ENCODE results near the gene SH3GLB1. TPM values are rescaled to one million over a fixed set of nuclear protein-coding genes. Genes with fewer than 3 reads are reported as not detected.
A peak's percentile ranks its signal among the peaks of the same experiment; 100 is the strongest.
"Not testable (repeated sequence)": the region's sequence is repeated elsewhere in the genome, so short reads cannot be mapped to it uniquely, and the experiment has no call there.

Gene SH3GLB1
- 48.5 and 50.0 TPM in 2 replicates for total RNA-seq
- long read RNA-seq, full-length matches to known transcripts, result 99 of 120 reads
- long read RNA-seq, partial matches to known transcripts, result 5 of 120 reads
- long read RNA-seq, other reads (novel, unspliced or antisense), result 16 of 120 reads

GRCh38 chr1:86704458-86704971, at the start of gene SH3GLB1:
SH3GLB1 (plus strand) TSS chr1:86704576; CDS start chr1:86704900, 324 bp downstream.
- Mint-ChIP-seq H3K9me3 (ENCODE audit: low read depth) (no peaks in the 10 kb centered on the region), H3K4me1 (ENCODE audit: low read depth) (peaks cover 19% of the 10 kb centered on the region), H3K4me3 (ENCODE audit: low read depth) (peak within 1 kb of the TSS; percentile 93), H3K36me3 (ENCODE audit: insufficient read depth) (peaks cover 3% of the 10 kb centered on the region), H3K27me3 (peaks cover 3% of the 10 kb centered on the region), H3K27ac (peak within 1 kb of the TSS; percentile 98)
- TF ChIP-seq CTCF (IDR thresholded peaks at IDR 0.05; ENCODE audit: unreplicated experiment), result peak; percentile 94
- DNase-seq (ENCODE audit: low spot score, unreplicated experiment), result peak; percentile 87

- not testable (repeated sequence) for H3K4me3 Mint-ChIP-seq (ENCODE audit: low read depth); DNase-seq (ENCODE audit: low spot score, unreplicated experiment); H3K9me3 Mint-ChIP-seq (ENCODE audit: low read depth); H3K36me3 Mint-ChIP-seq (ENCODE audit: insufficient read depth); H3K27me3 Mint-ChIP-seq; H3K4me1 Mint-ChIP-seq (ENCODE audit: low read depth)
- peak overlapping the region; percentile 26 for H3K27ac Mint-ChIP-seq
Observed at GRCh38 chr1:86658381-86658780, 46.0 kb upstream of the SH3GLB1 start.

DNA sequence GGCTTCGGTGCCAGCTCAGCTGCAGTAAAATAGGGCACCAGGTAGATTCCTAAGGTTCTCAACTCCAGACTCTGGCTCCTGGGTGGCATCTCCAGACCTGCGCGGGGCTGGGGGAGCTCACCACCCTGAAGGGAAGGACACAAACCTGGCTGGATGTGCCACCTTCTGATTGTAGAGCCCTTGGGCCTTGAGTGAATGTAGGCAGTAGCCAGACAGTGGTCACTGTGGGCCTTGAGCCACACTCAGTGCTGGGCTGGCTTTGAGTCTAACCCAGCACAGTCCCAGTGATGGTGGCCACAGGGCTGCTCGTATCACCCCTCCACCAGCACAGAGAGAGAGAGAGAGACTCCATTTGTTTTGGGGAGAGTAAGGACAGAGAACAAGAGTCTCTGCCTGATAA, 38.0 kb upstream of the SH3GLB1 start:
- no peak for TF ChIP-seq CTCF (IDR thresholded peaks at IDR 0.05; ENCODE audit: unreplicated experiment)
- H3K4me1 Mint-ChIP-seq (ENCODE audit: low read depth), result no peaks in the 10 kb centered on the region
- H3K36me3 Mint-ChIP-seq (ENCODE audit: insufficient read depth), result no peaks in the 10 kb centered on the region
- H3K4me3 Mint-ChIP-seq (ENCODE audit: low read depth), result no peak overlapping the region
- H3K27me3 Mint-ChIP-seq, result no peaks in the 10 kb centered on the region
- no peak for DNase-seq (ENCODE audit: low spot score, unreplicated experiment)
- no peak overlapping the region for H3K27ac Mint-ChIP-seq
- peaks cover 15% of the 10 kb centered on the region for H3K9me3 Mint-ChIP-seq (ENCODE audit: low read depth)

DNA sequence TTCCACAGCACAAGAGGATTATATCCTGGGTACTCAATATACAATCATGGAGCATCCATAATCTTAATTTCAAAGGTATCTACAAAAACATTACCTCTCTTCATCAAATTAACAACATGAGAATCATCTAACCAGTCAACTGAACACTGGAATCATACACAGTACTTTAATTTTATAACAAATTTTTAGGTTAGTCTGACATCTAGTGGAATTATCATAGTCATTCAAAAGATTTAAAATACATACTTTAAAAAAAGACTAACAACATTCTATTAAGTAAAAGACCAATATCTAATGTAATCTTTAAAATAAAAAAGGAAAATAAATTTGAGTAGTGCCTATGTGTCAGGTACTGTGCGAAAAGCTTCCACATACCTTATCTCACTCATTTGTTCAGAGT, 16.8 kb upstream of the SH3GLB1 start:
- no peak for DNase-seq (ENCODE audit: low spot score, unreplicated experiment)
- H3K9me3 Mint-ChIP-seq (ENCODE audit: low read depth), result no peaks in the 10 kb centered on the region
- no peak overlapping the region for H3K4me3 Mint-ChIP-seq (ENCODE audit: low read depth)
- TF ChIP-seq CTCF (IDR thresholded peaks at IDR 0.05; ENCODE audit: unreplicated experiment), result no peak
- no peaks in the 10 kb centered on the region for H3K4me1 Mint-ChIP-seq (ENCODE audit: low read depth)
- H3K27ac Mint-ChIP-seq, result no peak overlapping the region
- no peaks in the 10 kb centered on the region for H3K36me3 Mint-ChIP-seq (ENCODE audit: insufficient read depth)
- no peaks in the 10 kb centered on the region for H3K27me3 Mint-ChIP-seq

DNA sequence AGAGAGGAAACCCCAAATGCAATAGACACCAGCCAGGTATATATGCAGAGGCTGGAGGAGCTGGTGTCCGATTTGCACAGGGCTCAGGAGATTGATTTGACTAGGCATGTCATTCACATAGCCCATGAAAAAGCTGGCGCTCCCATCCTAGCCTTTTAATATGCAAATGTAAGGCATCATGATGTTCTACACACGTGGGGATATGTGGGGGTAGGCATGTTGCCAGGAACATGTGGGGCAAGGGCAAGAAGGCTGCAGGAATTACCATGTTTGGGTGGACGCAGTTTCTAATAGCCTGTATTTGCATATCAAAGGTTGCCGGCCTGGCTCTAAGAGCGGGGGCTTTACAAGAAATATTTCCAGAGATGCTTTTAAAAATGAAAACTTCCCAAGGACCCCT, 11.7 kb upstream of the SH3GLB1 start:
- no peak for DNase-seq (ENCODE audit: low spot score, unreplicated experiment)
- Mint-ChIP-seq H3K4me3 (ENCODE audit: low read depth) (no peak overlapping the region), H3K9me3 (ENCODE audit: low read depth) (no peaks in the 10 kb centered on the region), H3K36me3 (ENCODE audit: insufficient read depth) (no peaks in the 10 kb centered on the region), H3K27ac (no peak overlapping the region), H3K4me1 (ENCODE audit: low read depth) (peaks cover 4% of the 10 kb centered on the region), H3K27me3 (no peaks in the 10 kb centered on the region)
- TF ChIP-seq CTCF (IDR thresholded peaks at IDR 0.05; ENCODE audit: unreplicated experiment), result no peak

- H3K36me3 Mint-ChIP-seq (ENCODE audit: insufficient read depth), result no peaks in the 10 kb centered on the region
- H3K9me3 Mint-ChIP-seq (ENCODE audit: low read depth), result no peaks in the 10 kb centered on the region
- H3K27ac Mint-ChIP-seq, result no peak overlapping the region
- H3K27me3 Mint-ChIP-seq, result no peaks in the 10 kb centered on the region
- H3K4me3 Mint-ChIP-seq (ENCODE audit: low read depth), result no peak overlapping the region
- H3K4me1 Mint-ChIP-seq (ENCODE audit: low read depth), result peaks cover 4% of the 10 kb centered on the region
- no peak for DNase-seq (ENCODE audit: low spot score, unreplicated experiment)
- TF ChIP-seq CTCF (IDR thresholded peaks at IDR 0.05; ENCODE audit: unreplicated experiment), result no peak
Observed at GRCh38 chr1:86695400-86695799, 9.0 kb upstream of the SH3GLB1 start.
